H4 (cell line): ENCODE data around the gene CCRL2. TPM values are rescaled to one million over a fixed set of nuclear protein-coding genes. Genes with fewer than 3 reads are reported as not detected.

Experiments
- DNase-seq: peaks from one replicate; pipeline ENCODE4 v3.0.0-alpha.2; 2015; ENCODE audit warnings: low spot score
- total RNA-seq: library from RNA; depleted of rRNA; stranded (reverse); fragments of >200 nt; shearing (Covaris generic); gene quantifications from 2 replicates; pipeline ENCODE4 v1.2.3, GENCODE V29; 2014; rRNA removed

The CCRL2 gene
- total RNA-seq, 1 experiment from 2014 or later: 0.46 TPM

DNA sequence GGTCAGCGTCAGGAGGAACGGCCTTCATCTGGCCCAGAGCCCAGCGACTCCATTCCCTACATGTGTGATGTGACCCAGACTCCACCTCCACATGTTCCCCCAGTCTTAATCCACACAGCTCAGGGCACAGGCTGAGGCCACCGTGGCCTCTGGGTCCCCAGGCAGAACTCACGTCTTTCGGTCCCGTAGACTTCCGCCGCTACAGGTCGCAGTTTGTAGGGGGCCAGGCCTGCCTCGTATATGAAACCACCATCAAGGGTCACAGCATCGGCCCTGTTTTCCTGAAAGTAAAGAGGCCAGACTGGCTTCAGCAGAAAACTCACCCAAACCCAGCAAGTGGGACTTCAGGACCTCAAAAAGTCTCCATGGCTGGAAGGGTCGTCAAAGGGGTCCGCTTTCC, 49.1 kb downstream of the CCRL2 start:
- DNase-seq: no peak

Other genes starting within 250 kb of the CCRL2 start
- 0.08 and 0.35 TPM in 2 replicates for gene CCR1, start 198.9 kb upstream of the CCRL2 start, total RNA-seq
- 0.27 and 0.29 TPM in 2 replicates for gene CCR3, start 164.8 kb upstream of the CCRL2 start, total RNA-seq
- gene CCR2, start 53.1 kb upstream of the CCRL2 start, total RNA-seq: not detected in 2 replicates
- gene CCR5, start 36.3 kb upstream of the CCRL2 start, total RNA-seq: not detected in 2 replicates
- not detected in 2 replicates for gene LTF, start 57.6 kb downstream of the CCRL2 start, total RNA-seq
- gene RTP3, start 90.7 kb downstream of the CCRL2 start, total RNA-seq: 0.06 and 0.41 TPM in 2 replicates
- gene LRRC2, start 159.0 kb downstream of the CCRL2 start, total RNA-seq: 0.04 TPM in 1 of 2 replicates, not detected in the other
- gene FAM240A, start 205.3 kb downstream of the CCRL2 start, total RNA-seq: not detected in 2 replicates